OCI-LY1 (cell line): ENCODE measurements around the gene C22orf39.

Source experiments
- H2AFZ ChIP-seq: fragments of 200-600 bp; sonication (generic), shearing (Covaris generic); 2 replicates; pipeline ENCODE4 v1.6.0; 2014; ENCODE audit warnings: antibody characterized with exemption, mild to moderate bottlenecking, low read length
- H3F3A ChIP-seq: fragments of 200-600 bp; sonication (generic), shearing (Covaris generic); 2 replicates; pipeline ENCODE4 v1.6.0; 2014; ENCODE audit warnings: mild to moderate bottlenecking, antibody characterized with exemption, low read length, moderate library complexity; ENCODE audit not compliant: insufficient read depth
- H3K27ac ChIP-seq: fragments of 200-600 bp; sonication (generic); 2 replicates; pipeline ENCODE4 v1.5.1; 2014; ENCODE audit warnings: low read length, mixed run types, mild to moderate bottlenecking, low read depth; ENCODE audit not compliant: poor library complexity, severe bottlenecking
- H3K27me3 ChIP-seq: fragments of 200-600 bp; sonication (generic); 2 replicates; pipeline ENCODE4 v1.6.0; 2014; ENCODE audit warnings: antibody characterized with exemption, mild to moderate bottlenecking, low read length, moderate library complexity; ENCODE audit not compliant: insufficient read depth
- H3K36me3 ChIP-seq: fragments of 200-600 bp; sonication (generic); 2 replicates; pipeline ENCODE4 v1.6.1; 2014; ENCODE audit warnings: mild to moderate bottlenecking, antibody characterized with exemption, low read length, moderate library complexity, mixed read lengths; ENCODE audit not compliant: insufficient read depth
- H3K4me1 ChIP-seq: fragments of 200-600 bp; sonication (generic); 2 replicates; pipeline ENCODE4 v1.5.1; 2014; ENCODE audit warnings: mild to moderate bottlenecking, low read length, moderate library complexity; ENCODE audit not compliant: insufficient read depth, severe bottlenecking
- H3K4me2 ChIP-seq: fragments of 200-600 bp; sonication (generic), shearing (Covaris generic); 2 replicates; pipeline ENCODE4 v1.6.1; 2014; ENCODE audit warnings: low read length
- H3K4me3 ChIP-seq: fragments of 200-600 bp; sonication (generic); 2 replicates; pipeline ENCODE4 v1.5.1; 2014; ENCODE audit warnings: low read length, low read depth, mild to moderate bottlenecking, mixed read lengths; ENCODE audit not compliant: poor library complexity, severe bottlenecking
- H3K79me2 ChIP-seq: fragments of 200-600 bp; shearing (Covaris generic); 2 replicates; pipeline ENCODE4 v1.6.1; 2016; ENCODE audit warnings: mixed run types, low read length, mixed read lengths; ENCODE audit not compliant: insufficient read depth
- H3K9ac ChIP-seq: fragments of 200-600 bp; sonication (generic), shearing (Covaris generic); 2 replicates; pipeline ENCODE4 v1.6.1; 2014; ENCODE audit warnings: mild to moderate bottlenecking, low read length, mixed read lengths
- H3K9me2 ChIP-seq: fragments of 200-600 bp; sonication (generic), shearing (Covaris generic); 2 replicates; pipeline ENCODE4 v1.6.1; 2014; ENCODE audit warnings: low read depth, mild to moderate bottlenecking, low read length, mixed read lengths
- H3K9me3 ChIP-seq: fragments of 200-600 bp; shearing (Covaris generic); 2 replicates; pipeline ENCODE4 v1.6.1; 2014; ENCODE audit warnings: low read length, mixed read lengths
- H4K20me1 ChIP-seq: fragments of 200-600 bp; sonication (generic), shearing (Covaris generic); 2 replicates; pipeline ENCODE4 v1.6.0; 2016; ENCODE audit warnings: mild to moderate bottlenecking, low read length; ENCODE audit not compliant: insufficient read depth
- CTCF ChIP-seq: fragments of 200-600 bp; sonication (generic), shearing (Covaris generic); IDR thresholded peaks from 2 replicates; pipeline ENCODE4 v1.5.1; 2017; ENCODE audit warnings: mild to moderate bottlenecking, antibody characterized with exemption, low read length, moderate library complexity, mixed read lengths
- EZH2 ChIP-seq: fragments of 200-600 bp; sonication (generic), shearing (Covaris generic); IDR thresholded peaks from 2 replicates; pipeline ENCODE4 v1.8.0; 2017; ENCODE audit warnings: borderline replicate concordance, mixed run types, mild to moderate bottlenecking, antibody characterized with exemption, low read length, moderate library complexity, mixed read lengths

Gene C22orf39

GRCh38 chr22:19463008-19463407 lies 15.5 kb upstream of the C22orf39 start:
- Histone ChIP-seq H2AFZ (no peak overlapping the region), H3K9ac (no peak overlapping the region)

GRCh38 chr22:19461506-19461905 lies 14.0 kb upstream of the C22orf39 start:
- H2AFZ ChIP-seq = no peak overlapping the region
- no peak overlapping the region for H3K4me2 ChIP-seq
- no peaks in the 10 kb centered on the region for H3K9me2 ChIP-seq
- H3K4me1 ChIP-seq = no peaks in the 10 kb centered on the region
- no peak overlapping the region for H3K27ac ChIP-seq
- no peaks in the 10 kb centered on the region for H3K27me3 ChIP-seq
- H3K79me2 ChIP-seq = no peaks in the 10 kb centered on the region
- no peak for TF ChIP-seq CTCF
- TF ChIP-seq EZH2 = no peak
- H3F3A ChIP-seq = no peaks in the 10 kb centered on the region
- no peaks in the 10 kb centered on the region for H3K9me3 ChIP-seq
- no peak overlapping the region for H3K4me3 ChIP-seq
- no peak overlapping the region for H3K9ac ChIP-seq
- no peaks in the 10 kb centered on the region for H4K20me1 ChIP-seq
- peaks cover 90% of the 10 kb centered on the region for H3K36me3 ChIP-seq

More at GRCh38 chr22:19463008-19463407, 15.5 kb upstream of the C22orf39 start:
- Histone ChIP-seq H3K4me3 (no peak overlapping the region), H4K20me1 (no peaks in the 10 kb centered on the region), H3K4me2 (no peak overlapping the region), H3K27ac (no peak overlapping the region), H3K4me1 (no peaks in the 10 kb centered on the region), H3K79me2 (no peaks in the 10 kb centered on the region), H3K9me3 (no peaks in the 10 kb centered on the region), H3K27me3 (no peaks in the 10 kb centered on the region), H3K36me3 (peaks cover 90% of the 10 kb centered on the region), H3F3A (no peaks in the 10 kb centered on the region), H3K9me2 (no peaks in the 10 kb centered on the region)
- TF ChIP-seq EZH2 (no peak), CTCF (no peak)

GRCh38 chr22:19460036-19460435 lies 12.5 kb upstream of the C22orf39 start:
- Histone ChIP-seq H3K27ac (no peak overlapping the region), H3K9me3 (no peaks in the 10 kb centered on the region), H2AFZ (no peak overlapping the region), H3K79me2 (no peaks in the 10 kb centered on the region), H3K36me3 (peaks cover 90% of the 10 kb centered on the region), H3K4me1 (no peaks in the 10 kb centered on the region), H4K20me1 (no peaks in the 10 kb centered on the region), H3K9me2 (no peaks in the 10 kb centered on the region), H3K4me2 (no peak overlapping the region), H3K9ac (no peak overlapping the region), H3K27me3 (no peaks in the 10 kb centered on the region), H3F3A (no peaks in the 10 kb centered on the region), H3K4me3 (no peak overlapping the region)
- no peak for TF ChIP-seq EZH2
- TF ChIP-seq CTCF = no peak
